ENCODE measurements around the gene LRRC4B. TPM values are rescaled to one million over a fixed set of nuclear protein-coding genes. Genes with fewer than 3 reads are reported as not detected.

Gene LRRC4B
- total and polyA plus RNA-seq, 2 of the 8 experiments (the other 6 are each of a cell fraction or from before 2014, with no cell fraction given): 13.4 to 21.2 TPM

DNA sequence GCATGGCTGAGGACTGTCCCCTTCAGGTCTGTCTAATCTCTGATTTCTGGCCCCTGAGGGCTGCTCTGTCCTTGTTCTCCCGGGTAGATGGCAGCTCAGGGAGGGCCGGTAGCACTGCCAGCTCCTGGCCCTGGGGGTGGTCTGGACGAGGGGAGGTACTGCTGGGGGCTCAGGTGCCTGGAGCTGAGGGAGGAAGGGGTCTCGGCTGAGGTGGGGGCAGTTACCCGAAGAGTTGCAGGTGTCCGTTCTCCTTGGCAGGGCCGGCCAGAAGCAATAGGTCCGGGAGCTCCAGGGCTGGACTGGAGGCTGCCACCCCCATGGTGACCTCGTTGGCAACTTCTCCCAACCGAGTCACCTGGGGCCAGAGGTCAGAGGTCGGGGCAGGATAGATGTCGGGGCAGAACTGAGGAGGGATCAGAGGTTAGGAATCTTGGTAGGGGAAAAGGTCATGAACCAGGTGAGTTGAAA lies 93.1 kb downstream of the LRRC4B start (continued):
- TF ChIP-seq, protein P1, sequence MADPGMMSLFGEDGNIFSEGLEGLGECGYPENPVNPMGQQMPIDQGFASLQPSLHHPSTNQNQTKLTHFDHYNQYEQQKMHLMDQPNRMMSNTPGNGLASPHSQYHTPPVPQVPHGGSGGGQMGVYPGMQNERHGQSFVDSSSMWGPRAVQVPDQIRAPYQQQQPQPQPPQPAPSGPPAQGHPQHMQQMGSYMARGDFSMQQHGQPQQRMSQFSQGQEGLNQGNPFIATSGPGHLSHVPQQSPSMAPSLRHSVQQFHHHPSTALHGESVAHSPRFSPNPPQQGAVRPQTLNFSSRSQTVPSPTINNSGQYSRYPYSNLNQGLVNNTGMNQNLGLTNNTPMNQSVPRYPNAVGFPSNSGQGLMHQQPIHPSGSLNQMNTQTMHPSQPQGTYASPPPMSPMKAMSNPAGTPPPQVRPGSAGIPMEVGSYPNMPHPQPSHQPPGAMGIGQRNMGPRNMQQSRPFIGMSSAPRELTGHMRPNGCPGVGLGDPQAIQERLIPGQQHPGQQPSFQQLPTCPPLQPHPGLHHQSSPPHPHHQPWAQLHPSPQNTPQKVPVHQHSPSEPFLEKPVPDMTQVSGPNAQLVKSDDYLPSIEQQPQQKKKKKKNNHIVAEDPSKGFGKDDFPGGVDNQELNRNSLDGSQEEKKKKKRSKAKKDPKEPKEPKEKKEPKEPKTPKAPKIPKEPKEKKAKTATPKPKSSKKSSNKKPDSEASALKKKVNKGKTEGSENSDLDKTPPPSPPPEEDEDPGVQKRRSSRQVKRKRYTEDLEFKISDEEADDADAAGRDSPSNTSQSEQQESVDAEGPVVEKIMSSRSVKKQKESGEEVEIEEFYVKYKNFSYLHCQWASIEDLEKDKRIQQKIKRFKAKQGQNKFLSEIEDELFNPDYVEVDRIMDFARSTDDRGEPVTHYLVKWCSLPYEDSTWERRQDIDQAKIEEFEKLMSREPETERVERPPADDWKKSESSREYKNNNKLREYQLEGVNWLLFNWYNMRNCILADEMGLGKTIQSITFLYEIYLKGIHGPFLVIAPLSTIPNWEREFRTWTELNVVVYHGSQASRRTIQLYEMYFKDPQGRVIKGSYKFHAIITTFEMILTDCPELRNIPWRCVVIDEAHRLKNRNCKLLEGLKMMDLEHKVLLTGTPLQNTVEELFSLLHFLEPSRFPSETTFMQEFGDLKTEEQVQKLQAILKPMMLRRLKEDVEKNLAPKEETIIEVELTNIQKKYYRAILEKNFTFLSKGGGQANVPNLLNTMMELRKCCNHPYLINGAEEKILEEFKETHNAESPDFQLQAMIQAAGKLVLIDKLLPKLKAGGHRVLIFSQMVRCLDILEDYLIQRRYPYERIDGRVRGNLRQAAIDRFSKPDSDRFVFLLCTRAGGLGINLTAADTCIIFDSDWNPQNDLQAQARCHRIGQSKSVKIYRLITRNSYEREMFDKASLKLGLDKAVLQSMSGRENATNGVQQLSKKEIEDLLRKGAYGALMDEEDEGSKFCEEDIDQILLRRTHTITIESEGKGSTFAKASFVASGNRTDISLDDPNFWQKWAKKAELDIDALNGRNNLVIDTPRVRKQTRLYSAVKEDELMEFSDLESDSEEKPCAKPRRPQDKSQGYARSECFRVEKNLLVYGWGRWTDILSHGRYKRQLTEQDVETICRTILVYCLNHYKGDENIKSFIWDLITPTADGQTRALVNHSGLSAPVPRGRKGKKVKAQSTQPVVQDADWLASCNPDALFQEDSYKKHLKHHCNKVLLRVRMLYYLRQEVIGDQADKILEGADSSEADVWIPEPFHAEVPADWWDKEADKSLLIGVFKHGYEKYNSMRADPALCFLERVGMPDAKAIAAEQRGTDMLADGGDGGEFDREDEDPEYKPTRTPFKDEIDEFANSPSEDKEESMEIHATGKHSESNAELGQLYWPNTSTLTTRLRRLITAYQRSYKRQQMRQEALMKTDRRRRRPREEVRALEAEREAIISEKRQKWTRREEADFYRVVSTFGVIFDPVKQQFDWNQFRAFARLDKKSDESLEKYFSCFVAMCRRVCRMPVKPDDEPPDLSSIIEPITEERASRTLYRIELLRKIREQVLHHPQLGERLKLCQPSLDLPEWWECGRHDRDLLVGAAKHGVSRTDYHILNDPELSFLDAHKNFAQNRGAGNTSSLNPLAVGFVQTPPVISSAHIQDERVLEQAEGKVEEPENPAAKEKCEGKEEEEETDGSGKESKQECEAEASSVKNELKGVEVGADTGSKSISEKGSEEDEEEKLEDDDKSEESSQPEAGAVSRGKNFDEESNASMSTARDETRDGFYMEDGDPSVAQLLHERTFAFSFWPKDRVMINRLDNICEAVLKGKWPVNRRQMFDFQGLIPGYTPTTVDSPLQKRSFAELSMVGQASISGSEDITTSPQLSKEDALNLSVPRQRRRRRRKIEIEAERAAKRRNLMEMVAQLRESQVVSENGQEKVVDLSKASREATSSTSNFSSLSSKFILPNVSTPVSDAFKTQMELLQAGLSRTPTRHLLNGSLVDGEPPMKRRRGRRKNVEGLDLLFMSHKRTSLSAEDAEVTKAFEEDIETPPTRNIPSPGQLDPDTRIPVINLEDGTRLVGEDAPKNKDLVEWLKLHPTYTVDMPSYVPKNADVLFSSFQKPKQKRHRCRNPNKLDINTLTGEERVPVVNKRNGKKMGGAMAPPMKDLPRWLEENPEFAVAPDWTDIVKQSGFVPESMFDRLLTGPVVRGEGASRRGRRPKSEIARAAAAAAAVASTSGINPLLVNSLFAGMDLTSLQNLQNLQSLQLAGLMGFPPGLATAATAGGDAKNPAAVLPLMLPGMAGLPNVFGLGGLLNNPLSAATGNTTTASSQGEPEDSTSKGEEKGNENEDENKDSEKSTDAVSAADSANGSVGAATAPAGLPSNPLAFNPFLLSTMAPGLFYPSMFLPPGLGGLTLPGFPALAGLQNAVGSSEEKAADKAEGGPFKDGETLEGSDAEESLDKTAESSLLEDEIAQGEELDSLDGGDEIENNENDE (IDR thresholded peaks at IDR 0.05; ENCODE audit: insufficient replicate concordance, low read length): no peak
- TF ChIP-seq JUND (IDR thresholded peaks at IDR 0.05; ENCODE audit: low read length) (no peak), RAD21 (IDR thresholded peaks at IDR 0.05 in 1 of 2, conservative IDR thresholded peaks at IDR 0.05 in 1 of 2; ENCODE audit: low read depth in 2 of 2, low read length in 2 of 2) (no peak), TAF1 (IDR thresholded peaks at IDR 0.05; ENCODE audit: low read depth, low read length) (no peak), RFX5 (IDR thresholded peaks at IDR 0.05; ENCODE audit: borderline replicate concordance, low read depth, low read length) (no peak), HDAC2 (IDR thresholded peaks at IDR 0.05; ENCODE audit: borderline replicate concordance in 1 of 2, low read depth in 2 of 2, low read length in 2 of 2) (no peak), SIX5 (IDR thresholded peaks at IDR 0.05; ENCODE audit: low read depth, low read length) (no peak), HDAC6 (IDR thresholded peaks at IDR 0.05; ENCODE audit: low read depth, low read length) (no peak)
